ENCODE data around the gene ZNF746. TPM values are rescaled to one million over a fixed set of nuclear protein-coding genes. Genes with fewer than 3 reads are reported as not detected.
A peak's percentile ranks its signal among the peaks of the same experiment; 100 is the strongest.

The ZNF746 gene
- total RNA-seq, 2 donors from 2014 or later: 21.0 to 40.0 TPM

- 89% methylated on average over 4 of the region's 4 CpGs for WGBS
- H3K27me3 ChIP-seq (replicated peaks; ENCODE audit: insufficient read depth): no peaks in the 10 kb centered on the region
- TF ChIP-seq POLR2AphosphoS5 (IDR thresholded peaks at IDR 0.05): no peak
- TF ChIP-seq POLR2A (IDR thresholded peaks at IDR 0.05): no peak
- TF ChIP-seq CTCF (IDR thresholded peaks at IDR 0.05): no peak
- no peaks in the 10 kb centered on the region for H3K4me1 ChIP-seq (replicated peaks)
- no peaks in the 10 kb centered on the region for H3K9me3 ChIP-seq
- H3K36me3 ChIP-seq: peaks cover 0 to 9% of the 10 kb centered on the region in 2 donors
- H3K27ac ChIP-seq: no peak overlapping the region
- DNase-seq (ENCODE audit: low spot score): no peak
- intact Hi-C loops (cut with DNase I): no loop called here
- no peak overlapping the region for H3K4me3 ChIP-seq
These were observed 70.4 kb downstream of the ZNF746 start for GRCh38 chr7:149427096-149427680.

- Histone ChIP-seq H3K36me3 (no peaks in the 10 kb centered on the region), H3K27me3 (replicated peaks; ENCODE audit: insufficient read depth) (no peaks in the 10 kb centered on the region), H3K9me3 (no peaks in the 10 kb centered on the region), H3K27ac (peak overlapping the region in 1 of 2 donors; percentile 2), H3K4me1 (replicated peaks) (no peaks in the 10 kb centered on the region), H3K4me3 (no peak overlapping the region)
- WGBS: 50% methylated on average over 24 of the region's 24 CpGs
- no peak for TF ChIP-seq POLR2A (IDR thresholded peaks at IDR 0.05)
- no peak for TF ChIP-seq POLR2AphosphoS5 (IDR thresholded peaks at IDR 0.05)
- no peak for TF ChIP-seq CTCF (IDR thresholded peaks at IDR 0.05)
- no peak for DNase-seq (ENCODE audit: low spot score)
- intact Hi-C loops (cut with DNase I): no loop called here
These were observed 74.0 kb downstream of the ZNF746 start for GRCh38 chr7:149423449-149424110.

GRCh38 chr7:149422914-149423301, 74.7 kb downstream of the ZNF746 start:
- Histone ChIP-seq H3K36me3 (no peaks in the 10 kb centered on the region), H3K4me3 (peak overlapping the region; percentile 3 to 24), H3K4me1 (replicated peaks) (no peaks in the 10 kb centered on the region), H3K9me3 (no peaks in the 10 kb centered on the region), H3K27me3 (replicated peaks; ENCODE audit: insufficient read depth) (no peaks in the 10 kb centered on the region), H3K27ac (peak overlapping the region; percentile 2 to 49)
- intact Hi-C loops (cut with DNase I): no loop called here
- TF ChIP-seq POLR2A (IDR thresholded peaks at IDR 0.05) (no peak), POLR2AphosphoS5 (IDR thresholded peaks at IDR 0.05) (no peak), CTCF (IDR thresholded peaks at IDR 0.05) (no peak)
- 17% methylated on average over 9 of the region's 35 CpGs for WGBS
- DNase-seq (ENCODE audit: low spot score): no peak

Other genes starting within 250 kb of the ZNF746 start
- gene ZNF783, start 235.6 kb downstream of the ZNF746 start, total RNA-seq: 10 to 100 TPM; 10.7 to 20.7 TPM
- gene ZNF777, start 36.7 kb downstream of the ZNF746 start, total RNA-seq: 10 to 100 TPM; 19.5 to 26.2 TPM

All from prostate gland (tissue), 2 donors.